GM12878 (cell line): ENCODE data around the gene RIN1. TPM values are rescaled to one million over a fixed set of nuclear protein-coding genes. Genes with fewer than 3 reads are reported as not detected.

Experiments used
- ATF2 ChIP-seq: IDR thresholded peaks from 2 replicates; pipeline ENCODE4 v1.6.1; 2012; ENCODE audit warnings: low read length, inconsistent platforms
- ATF7 ChIP-seq: fragments of 450-650 bp; IDR thresholded peaks from 2 replicates; pipeline ENCODE4 v1.6.1; 2016; ENCODE audit warnings: low read depth, mild to moderate bottlenecking
- CBX5 ChIP-seq: sonication (generic); IDR thresholded peaks from 2 replicates; pipeline ENCODE4 v1.6.1; 2016; ENCODE audit warnings: low read depth, moderate library complexity, mild to moderate bottlenecking, inconsistent platforms
- ETV6 ChIP-seq, 2 experiments: fragments of 450-650 bp in 1 of 2; IDR thresholded peaks in 1 of 2; conservative IDR thresholded peaks in 1 of 2; 2 replicates each; pipeline ENCODE4 v1.6.1; 2014; ENCODE audit warnings: antibody characterized with exemption in 1 of 2, borderline replicate concordance in 1 of 2, low read depth in 1 of 2, mild to moderate bottlenecking in 1 of 2, moderate library complexity in 1 of 2
- GABPA ChIP-seq: IDR thresholded peaks from 2 replicates; pipeline ENCODE4 v1.6.1; 2014; ENCODE audit warnings: antibody characterized with exemption, low read depth, mild to moderate bottlenecking, inconsistent platforms
- GATAD2B ChIP-seq: fragments of 450-650 bp; conservative IDR thresholded peaks from 2 replicates; pipeline ENCODE4 v1.6.1; 2017; ENCODE audit warnings: low read depth, mild to moderate bottlenecking, moderate library complexity
- HDAC2 ChIP-seq: fragments of 200-600 bp; sonication (generic); IDR thresholded peaks from 2 replicates; pipeline ENCODE4 v1.6.1; 2017
- JUNB ChIP-seq: IDR thresholded peaks from 2 replicates; pipeline ENCODE4 v1.6.1; 2016; ENCODE audit warnings: antibody characterized with exemption, mild to moderate bottlenecking
- MTA2 ChIP-seq: fragments of 450-650 bp; IDR thresholded peaks from 2 replicates; pipeline ENCODE4 v1.6.1; 2016; ENCODE audit warnings: low read depth, mild to moderate bottlenecking, moderate library complexity
- NBN ChIP-seq: fragments of 450-650 bp; IDR thresholded peaks from 2 replicates; pipeline ENCODE4 v1.6.1; 2016
- NFYA ChIP-seq: IDR thresholded peaks from 2 replicates; pipeline ENCODE4 v1.6.1; 2011; ENCODE audit warnings: low read depth, mild to moderate bottlenecking, low read length, improper control_type of control experiment, borderline replicate concordance
- PML ChIP-seq: IDR thresholded peaks from 2 replicates; pipeline ENCODE4 v1.6.1; 2012; ENCODE audit warnings: low read length, inconsistent platforms
- RCOR1 ChIP-seq: conservative IDR thresholded peaks from 2 replicates; pipeline ENCODE4 v1.6.1; 2012; ENCODE audit warnings: low read depth, low read length, improper control_type of control experiment
- SP1 ChIP-seq: IDR thresholded peaks from one replicate; pipeline ENCODE4 v1.6.1; 2011; ENCODE audit warnings: low read depth, low read length
- ZBED1 ChIP-seq: IDR thresholded peaks from 2 replicates; pipeline ENCODE4 v1.6.1; 2016; ENCODE audit warnings: borderline replicate concordance
- ZNF24 ChIP-seq: fragments of 450-650 bp; IDR thresholded peaks from 2 replicates; pipeline ENCODE4 v1.6.1; 2017; ENCODE audit warnings: antibody characterized with exemption, mild to moderate bottlenecking
- ZNF274 ChIP-seq: IDR thresholded peaks from one replicate; pipeline ENCODE4 v1.8.0; 2011; ENCODE audit not compliant: insufficient read length, insufficient read depth
- polyA plus RNA-seq, 11 experiments: library from polyadenylated mRNA; depleted of rRNA in 4 of 11; unstranded in 6 of 11; stranded (reverse) in 5 of 11; fragments of >200 nt; fragmentation: Nextera tagmentation in 4 of 11; fragmentation: Illumina TruSeq in 1 of 11; extraction: Ambion mirVana in 4 of 11; extraction: Trizol in 1 of 11; gene quantifications; 1 replicate in 1 of 11; 2 replicates in 10 of 11; pipeline versions ENCODE4 v1.2.1 to v1.2.3, GENCODE V29; 2011 to 2016; ENCODE audit warnings: inconsistent platforms in 2 of 11, missing spikeins in 2 of 11, low read depth in 1 of 11
- total RNA-seq, 4 experiments: library from RNA; depleted of rRNA in 3 of 4; stranded (reverse); fragments of >200 nt in 3 of 4; fragmentation: Illumina TruSeq in 1 of 4; extraction: Trizol in 1 of 4; gene quantifications; 2 replicates each; pipeline versions ENCODE4 v1.2.1 to v1.2.3, GENCODE V29; 2013 to 2021
- TF ChIP-seq, protein P1 (sequence below): IDR thresholded peaks from 2 replicates; pipeline ENCODE4 v1.6.1; 2011; ENCODE audit warnings: low read depth, low read length, improper control_type of control experiment, borderline replicate concordance
- TF ChIP-seq, protein P2 (sequence below): IDR thresholded peaks from 2 replicates; pipeline ENCODE4 v1.6.1; 2011; ENCODE audit warnings: low read depth, mild to moderate bottlenecking, low read length, moderate library complexity, borderline replicate concordance; ENCODE audit errors: extremely low read depth
- TF ChIP-seq, protein P3 (sequence below): fragments of 150-350 bp; IDR thresholded peaks from 2 replicates; pipeline ENCODE4 v1.6.1; 2014; ENCODE audit warnings: mild to moderate bottlenecking, low read depth, low read length
- TF ChIP-seq, protein P4 (sequence below): fragments of 450-650 bp; formaldehyde crosslinking; IDR thresholded peaks from 2 replicates; pipeline ENCODE4 v1.4.0; 2020; ENCODE audit warnings: mild to moderate bottlenecking, moderate library complexity

The RIN1 gene
- total and polyA plus RNA-seq, 10 of the 15 experiments (the other 5 are each of a cell fraction or from before 2014, with no cell fraction given), result 0.04 to 0.69 (median 0.22) TPM; not detected in 1

GRCh38 chr11:66336234-66337102, at the start of gene RIN1 (continued):
- TF ChIP-seq, protein P1, sequence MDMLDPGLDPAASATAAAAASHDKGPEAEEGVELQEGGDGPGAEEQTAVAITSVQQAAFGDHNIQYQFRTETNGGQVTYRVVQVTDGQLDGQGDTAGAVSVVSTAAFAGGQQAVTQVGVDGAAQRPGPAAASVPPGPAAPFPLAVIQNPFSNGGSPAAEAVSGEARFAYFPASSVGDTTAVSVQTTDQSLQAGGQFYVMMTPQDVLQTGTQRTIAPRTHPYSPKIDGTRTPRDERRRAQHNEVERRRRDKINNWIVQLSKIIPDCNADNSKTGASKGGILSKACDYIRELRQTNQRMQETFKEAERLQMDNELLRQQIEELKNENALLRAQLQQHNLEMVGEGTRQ, result no peak; the same call in 1 of the 2 replicates
- TF ChIP-seq, protein P2, sequence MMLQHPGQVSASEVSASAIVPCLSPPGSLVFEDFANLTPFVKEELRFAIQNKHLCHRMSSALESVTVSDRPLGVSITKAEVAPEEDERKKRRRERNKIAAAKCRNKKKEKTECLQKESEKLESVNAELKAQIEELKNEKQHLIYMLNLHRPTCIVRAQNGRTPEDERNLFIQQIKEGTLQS, result no peak
- TF ChIP-seq NBN (0 out of 2 replicates have a peak, but pooled peaks have one; percentile 39), MTA2 (peak; percentile 68; the same call in 1 of the 2 replicates), ZNF24 (no peak), JUNB (peak; percentile 52; the same call in 1 of the 2 replicates), ZNF274 (no peak), RCOR1 (no peak; the same call in 1 of the 2 replicates), GATAD2B (peak; percentile 95), GABPA (no peak), PML (no peak), SP1 (peak; percentile 70), CBX5 (no peak), ETV6 (conservative IDR thresholded peaks at IDR 0.05 in 1 of 2, IDR thresholded peaks at IDR 0.05 in 1 of 2; ENCODE audit: borderline replicate concordance in 1 of 2, low read depth in 1 of 2) (no peak), HDAC2 (no peak), ATF7 (peak; percentile 64), NFYA (no peak), ATF2 (no peak), ZBED1 (peak; percentile 35; the same call in 1 of the 2 replicates)
- TF ChIP-seq, protein P3, sequence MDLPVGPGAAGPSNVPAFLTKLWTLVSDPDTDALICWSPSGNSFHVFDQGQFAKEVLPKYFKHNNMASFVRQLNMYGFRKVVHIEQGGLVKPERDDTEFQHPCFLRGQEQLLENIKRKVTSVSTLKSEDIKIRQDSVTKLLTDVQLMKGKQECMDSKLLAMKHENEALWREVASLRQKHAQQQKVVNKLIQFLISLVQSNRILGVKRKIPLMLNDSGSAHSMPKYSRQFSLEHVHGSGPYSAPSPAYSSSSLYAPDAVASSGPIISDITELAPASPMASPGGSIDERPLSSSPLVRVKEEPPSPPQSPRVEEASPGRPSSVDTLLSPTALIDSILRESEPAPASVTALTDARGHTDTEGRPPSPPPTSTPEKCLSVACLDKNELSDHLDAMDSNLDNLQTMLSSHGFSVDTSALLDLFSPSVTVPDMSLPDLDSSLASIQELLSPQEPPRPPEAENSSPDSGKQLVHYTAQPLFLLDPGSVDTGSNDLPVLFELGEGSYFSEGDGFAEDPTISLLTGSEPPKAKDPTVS, result no peak
- TF ChIP-seq, protein P4, sequence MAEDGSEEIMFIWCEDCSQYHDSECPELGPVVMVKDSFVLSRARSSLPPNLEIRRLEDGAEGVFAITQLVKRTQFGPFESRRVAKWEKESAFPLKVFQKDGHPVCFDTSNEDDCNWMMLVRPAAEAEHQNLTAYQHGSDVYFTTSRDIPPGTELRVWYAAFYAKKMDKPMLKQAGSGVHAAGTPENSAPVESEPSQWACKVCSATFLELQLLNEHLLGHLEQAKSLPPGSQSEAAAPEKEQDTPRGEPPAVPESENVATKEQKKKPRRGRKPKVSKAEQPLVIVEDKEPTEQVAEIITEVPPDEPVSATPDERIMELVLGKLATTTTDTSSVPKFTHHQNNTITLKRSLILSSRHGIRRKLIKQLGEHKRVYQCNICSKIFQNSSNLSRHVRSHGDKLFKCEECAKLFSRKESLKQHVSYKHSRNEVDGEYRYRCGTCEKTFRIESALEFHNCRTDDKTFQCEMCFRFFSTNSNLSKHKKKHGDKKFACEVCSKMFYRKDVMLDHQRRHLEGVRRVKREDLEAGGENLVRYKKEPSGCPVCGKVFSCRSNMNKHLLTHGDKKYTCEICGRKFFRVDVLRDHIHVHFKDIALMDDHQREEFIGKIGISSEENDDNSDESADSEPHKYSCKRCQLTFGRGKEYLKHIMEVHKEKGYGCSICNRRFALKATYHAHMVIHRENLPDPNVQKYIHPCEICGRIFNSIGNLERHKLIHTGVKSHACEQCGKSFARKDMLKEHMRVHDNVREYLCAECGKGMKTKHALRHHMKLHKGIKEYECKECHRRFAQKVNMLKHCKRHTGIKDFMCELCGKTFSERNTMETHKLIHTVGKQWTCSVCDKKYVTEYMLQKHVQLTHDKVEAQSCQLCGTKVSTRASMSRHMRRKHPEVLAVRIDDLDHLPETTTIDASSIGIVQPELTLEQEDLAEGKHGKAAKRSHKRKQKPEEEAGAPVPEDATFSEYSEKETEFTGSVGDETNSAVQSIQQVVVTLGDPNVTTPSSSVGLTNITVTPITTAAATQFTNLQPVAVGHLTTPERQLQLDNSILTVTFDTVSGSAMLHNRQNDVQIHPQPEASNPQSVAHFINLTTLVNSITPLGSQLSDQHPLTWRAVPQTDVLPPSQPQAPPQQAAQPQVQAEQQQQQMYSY (CRISPR knock-in tag), result no peak
